Measurements from ENCODE around the gene SLC38A10. TPM values are rescaled to one million over a fixed set of nuclear protein-coding genes. Genes with fewer than 3 reads are reported as not detected.

SLC38A10 gene
- polyA plus RNA-seq, 4 donors = 41.7 to 77.7 (median 51.1) TPM

DNA sequence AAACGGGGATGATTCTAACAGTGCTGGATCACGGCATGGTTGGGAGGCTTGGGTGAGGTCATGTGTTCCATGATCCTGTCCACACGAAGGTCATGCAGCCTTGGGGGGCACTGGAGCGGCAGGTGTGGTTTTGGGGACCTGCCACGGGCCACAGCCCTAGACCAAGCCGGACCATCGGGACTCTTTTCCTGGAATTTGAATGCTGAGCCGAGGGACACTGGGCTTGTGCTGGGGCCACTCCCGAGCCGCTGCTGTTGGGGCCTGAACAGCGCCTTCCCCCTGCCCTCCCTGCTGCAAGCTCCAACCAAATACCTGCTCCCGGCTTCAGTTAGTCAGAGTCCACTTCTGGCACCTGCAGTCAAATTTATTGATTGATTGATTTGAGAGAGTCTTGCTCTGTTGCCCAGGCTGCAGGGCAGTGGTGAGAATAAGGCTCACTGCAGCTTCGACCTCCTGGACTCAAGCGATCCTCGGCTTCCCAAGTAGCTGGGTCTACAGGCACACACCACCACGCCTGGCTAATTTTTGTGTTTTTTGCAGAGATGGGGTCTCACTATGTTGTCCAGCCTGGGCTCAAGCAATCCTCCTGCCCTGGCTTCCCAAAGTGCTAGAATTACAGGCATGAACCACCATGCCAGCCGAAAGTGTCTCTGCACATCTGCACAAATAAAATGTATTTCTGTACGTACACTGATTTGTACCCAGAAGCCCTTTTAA is 37.2 kb upstream of the SLC38A10 start:
- DNase-seq (ENCODE audit: low read depth in 4 of 4, low spot score in 3 of 4) = no peak

DNA sequence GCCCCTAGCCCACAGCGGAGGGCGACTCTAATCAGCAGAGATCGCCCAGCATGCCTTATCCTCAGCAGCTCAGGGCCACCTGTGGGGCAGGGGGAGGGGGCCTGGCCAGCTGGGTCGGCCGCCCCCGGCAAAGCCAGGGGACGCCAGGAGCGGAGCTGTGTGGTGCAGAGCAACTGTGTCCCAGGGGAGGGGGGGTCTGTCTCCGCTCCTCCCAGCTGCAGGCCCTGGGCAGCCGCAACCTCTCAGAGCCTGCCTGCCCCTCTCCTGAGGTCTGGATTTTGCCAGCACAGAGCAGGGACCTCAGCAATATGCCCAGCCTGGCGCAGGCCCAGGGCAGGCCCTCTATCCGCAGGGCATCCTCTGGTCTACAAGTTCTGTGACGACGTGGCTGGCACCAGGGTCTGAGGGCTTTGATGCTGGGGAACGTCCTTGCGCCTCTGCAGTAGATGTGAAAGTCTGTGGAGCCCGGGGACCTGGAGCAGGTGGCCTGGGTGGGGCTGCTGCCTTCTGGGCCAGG is 36.5 kb upstream of the SLC38A10 start:
- no peak for DNase-seq (ENCODE audit: low read depth in 4 of 4, low spot score in 3 of 4)

DNA sequence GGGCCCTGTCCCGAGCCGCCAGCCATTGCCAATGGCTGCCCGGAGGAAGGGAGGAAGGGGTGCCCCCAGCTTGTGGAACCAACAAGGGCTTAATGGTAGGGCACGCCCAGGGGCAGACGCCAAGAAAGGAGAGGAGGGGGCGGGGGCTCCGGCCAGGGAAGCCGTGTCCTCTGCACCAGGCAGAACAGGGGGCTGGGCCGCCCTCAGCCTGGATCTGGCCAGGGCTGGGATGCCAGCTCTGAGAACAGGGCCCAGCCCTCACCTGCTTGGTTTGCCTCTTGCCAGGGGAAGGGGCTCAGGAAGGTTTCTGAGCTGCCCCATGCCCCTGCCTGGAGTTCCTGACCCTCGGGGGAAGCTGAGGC is 35.8 kb upstream of the SLC38A10 start:
- DNase-seq (ENCODE audit: low read depth in 4 of 4, low spot score in 3 of 4) = no peak

DNA sequence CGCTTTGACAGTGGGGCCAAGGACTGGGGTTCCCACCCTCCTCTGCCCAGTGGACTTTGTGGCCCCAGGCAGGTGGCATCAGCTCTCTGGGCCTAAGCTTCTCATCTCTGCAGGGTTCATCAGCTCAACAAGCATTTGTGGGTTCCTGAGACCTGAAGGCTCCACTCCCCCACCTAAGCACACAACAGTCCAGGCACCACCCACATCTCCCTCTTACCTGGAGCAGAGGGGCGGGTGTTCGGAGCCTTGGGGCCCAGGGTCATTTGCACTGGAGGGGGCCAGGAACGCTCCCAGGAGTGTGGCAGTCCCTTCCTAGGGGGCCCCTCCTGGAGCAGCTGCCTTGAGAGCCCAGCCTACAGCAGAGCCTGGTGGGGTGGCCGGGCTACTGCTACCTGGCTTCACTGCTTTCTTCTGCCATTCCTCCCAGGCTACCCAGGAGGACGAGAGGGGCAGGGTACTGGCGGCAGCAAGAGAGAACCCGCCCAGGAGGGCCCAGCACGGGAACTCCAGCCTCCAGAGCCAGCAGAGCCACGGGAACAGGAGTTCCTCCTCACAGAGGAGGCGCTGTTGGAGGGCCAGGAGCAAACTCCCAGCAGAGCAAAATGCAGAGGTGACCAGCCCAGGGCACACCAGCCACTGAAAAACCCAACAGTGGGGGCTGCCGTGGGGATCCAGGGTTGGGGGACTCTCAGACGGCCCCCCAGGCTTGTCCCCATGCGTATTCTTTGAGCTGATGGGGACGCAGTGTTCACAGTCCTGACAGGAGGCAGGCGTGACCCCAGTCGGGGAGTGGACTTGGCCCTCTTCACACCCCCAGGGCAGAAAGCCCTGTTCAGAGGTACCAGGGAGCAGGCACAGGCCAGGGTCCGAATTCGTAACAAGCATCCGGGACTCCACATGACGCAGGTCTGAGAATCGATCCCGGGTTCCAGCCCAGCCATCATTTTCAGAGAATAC is 35.1 kb upstream of the SLC38A10 start:
- DNase-seq (ENCODE audit: low read depth in 4 of 4, low spot score in 3 of 4) = no peak

DNA sequence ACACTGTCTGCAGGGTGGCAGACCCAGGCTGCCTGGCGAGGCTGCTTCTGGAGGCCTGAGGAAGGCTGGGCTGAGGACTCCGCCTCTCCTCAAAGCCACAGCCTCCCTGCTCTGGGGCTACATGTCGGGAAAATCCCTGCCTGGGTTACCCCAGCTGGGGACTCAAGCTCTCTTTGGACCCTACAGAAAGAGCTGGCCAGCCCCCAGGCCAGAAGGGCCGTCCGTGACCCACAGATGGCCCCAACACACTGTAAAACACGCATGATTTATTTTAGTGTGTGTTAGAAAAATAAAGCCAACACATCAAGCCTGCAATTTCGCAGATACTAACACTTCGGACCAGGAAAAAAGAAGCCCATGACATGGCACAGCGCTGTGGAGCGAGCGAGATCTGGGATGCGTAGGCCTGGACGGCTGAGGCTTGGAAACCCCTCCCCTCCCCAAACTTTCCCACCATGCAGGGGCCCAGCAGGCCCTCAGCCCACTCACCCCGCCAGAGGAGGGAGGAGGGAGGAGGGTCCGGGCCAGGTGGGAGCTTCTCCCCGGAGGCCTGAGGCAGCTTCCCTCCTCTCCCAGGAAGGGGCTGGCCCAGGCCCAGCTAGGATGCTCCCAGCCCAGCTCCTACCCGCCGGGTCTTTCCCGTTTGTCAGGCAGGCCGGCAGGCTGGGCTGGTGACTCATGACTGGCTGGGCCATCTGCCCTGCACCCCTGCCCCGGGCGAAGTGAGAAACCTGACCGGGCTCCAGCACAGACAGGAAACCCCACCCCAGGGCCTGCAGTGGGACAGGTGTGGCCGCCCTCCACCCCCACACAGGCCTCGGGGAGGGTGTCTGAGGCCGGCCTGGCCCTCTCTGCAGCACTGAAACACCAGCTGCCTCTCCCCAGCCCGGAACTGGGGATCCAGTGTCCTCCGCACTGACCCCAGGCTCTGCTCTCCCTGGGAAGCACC is 34.1 kb upstream of the SLC38A10 start:
- DNase-seq (ENCODE audit: low read depth in 4 of 4, low spot score in 3 of 4) = no peak

DNA sequence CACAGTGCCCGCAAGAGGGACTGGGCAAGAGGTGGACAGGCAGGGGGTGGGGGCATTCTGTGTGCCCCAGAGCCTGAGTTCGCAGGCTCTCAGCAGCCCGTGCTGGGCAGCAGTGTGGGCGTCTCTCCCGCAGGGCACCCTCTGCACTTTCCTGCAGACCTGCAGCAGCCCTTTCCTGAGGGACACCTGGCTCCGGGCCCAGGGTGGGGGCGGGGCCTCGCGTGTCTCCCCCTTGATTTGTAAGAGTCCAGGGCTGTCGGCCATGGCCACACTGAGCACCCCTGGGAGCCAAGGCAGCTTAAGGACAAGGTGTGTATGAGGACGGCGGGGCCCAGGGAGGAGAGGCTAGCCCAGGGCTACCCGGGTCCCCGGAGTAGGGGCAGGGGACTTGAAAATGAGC is 33.4 kb upstream of the SLC38A10 start:
- no peak for DNase-seq (ENCODE audit: low read depth in 4 of 4, low spot score in 3 of 4)

DNA sequence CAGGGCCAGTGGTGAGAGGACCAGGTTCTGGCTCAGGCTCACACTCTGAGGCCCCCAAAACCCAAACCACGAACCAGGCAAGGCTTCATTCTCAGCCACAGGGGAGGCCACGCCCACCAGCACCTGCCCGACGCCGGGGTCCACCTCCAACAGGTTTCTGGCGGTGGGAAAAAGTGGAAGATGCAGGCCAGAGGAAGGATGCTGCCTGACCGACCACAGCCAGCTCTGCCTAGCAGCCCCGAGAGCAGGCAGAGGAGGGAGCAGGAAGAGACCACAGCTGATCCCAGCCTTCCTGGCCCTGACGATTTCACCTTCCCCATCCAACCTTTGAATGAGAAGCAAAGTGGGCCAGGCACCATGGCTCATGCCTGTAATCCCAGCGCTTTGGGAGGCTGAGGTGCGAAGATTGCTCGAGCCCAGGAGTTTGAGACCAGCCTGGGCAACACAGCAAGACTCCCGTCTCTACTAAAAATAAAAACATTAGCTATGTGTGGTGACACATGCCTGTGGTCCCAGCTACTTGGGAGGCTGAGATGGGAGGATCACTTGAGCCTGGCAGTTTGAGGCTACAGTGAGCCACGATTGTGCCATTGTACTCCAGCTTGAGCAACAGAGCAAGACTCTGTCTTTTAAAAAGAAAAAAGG is 30.7 kb upstream of the SLC38A10 start:
- DNase-seq (ENCODE audit: low read depth in 4 of 4, low spot score in 3 of 4) = no peak

DNA sequence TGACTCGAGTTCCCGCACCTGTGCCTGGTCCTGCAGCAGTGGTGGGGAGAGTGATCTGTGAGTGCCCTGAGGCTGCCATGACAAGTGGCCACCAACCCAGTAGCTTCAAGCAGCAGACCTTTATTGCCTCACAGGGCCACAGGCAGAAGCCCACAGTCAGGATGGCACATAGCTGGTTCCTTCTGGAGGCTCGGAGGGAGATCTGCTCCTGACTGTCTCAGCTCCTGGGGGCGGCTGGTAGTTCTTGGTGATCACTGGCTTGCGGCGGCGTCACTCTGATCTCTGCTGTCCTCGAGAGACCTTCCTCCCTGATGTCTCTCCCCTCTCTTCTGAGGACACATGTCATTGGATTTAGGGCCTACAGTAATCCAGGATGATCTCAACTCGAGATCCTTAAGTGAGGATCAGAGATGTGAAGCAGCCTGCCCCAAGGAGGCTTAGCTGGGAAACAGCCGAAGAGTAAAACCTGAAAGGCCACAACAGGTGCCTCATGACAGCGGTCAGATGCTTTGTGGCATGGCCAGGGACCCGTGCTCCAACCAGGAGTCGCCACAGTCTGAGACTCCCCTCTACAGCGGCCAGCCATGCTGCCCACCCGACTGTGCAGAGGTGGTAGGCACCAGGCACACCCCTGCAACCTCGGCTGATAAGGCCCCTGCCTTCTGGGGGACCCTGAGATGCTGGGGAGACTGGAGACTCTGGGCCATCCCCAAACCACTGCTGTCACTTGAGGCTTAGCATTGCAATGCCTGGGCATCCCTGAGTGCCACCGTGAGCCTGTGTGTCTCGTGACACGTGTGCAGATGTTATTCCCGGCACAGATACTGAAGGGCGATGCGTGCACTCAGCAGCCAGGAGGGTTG is 30.0 kb upstream of the SLC38A10 start:
- no peak for DNase-seq (ENCODE audit: low read depth in 4 of 4, low spot score in 3 of 4)

DNA sequence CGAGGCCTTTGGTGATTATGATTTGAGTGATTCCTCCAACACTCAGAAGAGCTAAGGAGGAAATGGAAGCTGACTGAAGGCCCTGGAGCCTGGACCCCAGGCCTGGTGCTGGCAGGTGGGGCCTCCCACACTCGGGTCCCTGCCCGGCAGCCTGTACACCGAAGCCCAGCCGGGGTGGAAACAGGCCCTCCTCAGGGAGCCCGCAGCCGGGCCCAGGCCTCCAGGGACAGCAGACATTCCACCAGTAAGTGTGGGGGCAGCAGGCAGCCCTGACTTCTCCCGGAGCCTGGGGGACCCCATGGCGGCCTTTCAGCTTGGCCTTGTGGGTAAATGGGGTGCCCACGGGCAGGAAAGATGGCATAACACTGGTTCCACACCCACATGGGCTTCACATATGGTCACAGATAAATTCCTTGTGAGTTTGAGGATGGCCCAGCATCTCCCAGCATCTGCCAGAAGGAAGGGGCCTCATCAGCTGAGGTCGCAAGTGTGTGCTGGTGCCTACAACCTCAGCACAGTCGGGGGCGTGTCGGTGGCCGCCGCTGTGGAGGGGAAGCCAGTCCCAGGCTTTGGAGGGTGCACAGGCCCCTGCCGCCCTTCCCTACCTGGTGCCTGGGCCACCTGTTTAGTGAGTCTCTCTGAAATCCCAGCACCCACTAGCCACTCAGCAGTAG is 29.2 kb upstream of the SLC38A10 start:
- DNase-seq (ENCODE audit: low read depth in 4 of 4, low spot score in 3 of 4) = no peak

DNA sequence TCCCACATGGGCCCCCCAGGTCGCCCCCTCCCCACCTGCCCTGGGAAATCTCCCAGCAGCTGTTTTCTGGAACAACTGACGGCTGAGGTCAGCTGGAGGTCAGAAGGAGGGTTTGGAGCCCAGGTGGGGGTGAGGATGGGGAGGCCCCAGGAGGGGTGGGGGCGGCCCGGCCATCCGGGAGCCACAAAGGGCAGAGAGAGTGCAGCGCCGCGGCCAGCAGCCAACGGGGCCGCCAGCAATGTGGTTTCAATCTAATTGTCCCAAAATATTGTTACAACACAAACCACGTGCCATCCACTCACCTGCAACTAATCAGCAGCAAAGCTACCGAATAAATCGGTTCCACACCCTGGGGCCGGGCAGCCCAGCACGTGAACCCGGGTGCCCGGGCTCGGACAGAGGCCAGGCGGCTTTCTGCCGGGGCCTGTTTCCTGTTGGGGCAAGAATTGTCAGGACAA is 28.3 kb upstream of the SLC38A10 start:
- no peak for DNase-seq (ENCODE audit: low read depth in 4 of 4, low spot score in 3 of 4)

DNA sequence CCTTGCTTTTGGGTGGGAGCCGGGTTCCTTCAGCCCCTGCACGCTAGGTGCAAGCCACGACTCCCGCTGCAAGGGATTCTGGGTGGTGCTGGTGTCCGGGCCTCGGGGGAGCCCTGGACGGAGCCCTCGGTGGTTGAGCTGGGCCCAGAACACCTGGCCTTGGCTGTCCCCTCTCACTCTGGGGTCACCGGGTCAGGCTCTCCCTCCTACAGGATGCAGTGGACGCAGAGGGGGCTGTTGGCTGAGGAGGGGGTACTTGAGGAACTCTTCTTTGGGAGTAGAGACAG is 27.9 kb upstream of the SLC38A10 start:
- no peak for DNase-seq (ENCODE audit: low read depth in 4 of 4, low spot score in 3 of 4)

DNA sequence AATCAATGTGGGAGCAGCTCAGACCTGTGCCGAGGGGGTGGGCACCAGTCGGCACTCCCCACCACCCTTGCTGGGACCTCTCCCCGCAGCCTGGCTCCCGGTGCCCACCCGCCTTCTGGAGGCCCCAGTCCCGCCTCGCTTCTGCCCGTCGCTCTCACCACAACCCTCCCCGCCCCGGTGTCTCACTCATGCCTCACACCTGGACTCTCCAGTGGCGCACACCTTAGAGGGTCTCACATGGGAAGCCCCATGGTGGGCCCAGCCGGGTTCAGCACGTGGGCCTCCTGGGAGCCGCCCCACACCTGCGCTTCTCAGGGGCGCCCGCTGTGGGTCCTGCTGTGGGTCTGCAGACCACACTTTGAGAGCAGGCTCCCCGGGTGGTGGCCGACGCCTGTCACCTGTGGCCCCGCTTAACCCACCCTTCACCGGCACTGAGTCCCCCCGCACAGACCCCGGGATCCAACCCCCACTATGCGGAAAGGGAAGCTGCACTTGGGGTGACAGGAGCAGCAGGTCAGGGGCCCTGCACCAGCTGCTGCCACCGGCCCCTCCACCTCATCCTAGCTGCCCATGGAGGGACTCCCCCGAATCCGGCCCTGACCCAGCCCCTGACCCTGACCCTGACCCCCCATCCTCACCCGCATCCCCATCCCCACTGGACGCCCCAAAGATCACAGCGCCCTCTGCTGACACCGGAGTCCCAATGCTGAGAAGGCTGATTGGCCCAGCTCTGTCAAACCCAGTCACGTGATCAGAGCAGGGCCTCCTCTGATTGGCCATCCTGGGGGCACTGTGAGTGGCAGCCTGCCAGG is 27.4 kb upstream of the SLC38A10 start:
- no peak for DNase-seq (ENCODE audit: low read depth in 4 of 4, low spot score in 3 of 4)

DNA sequence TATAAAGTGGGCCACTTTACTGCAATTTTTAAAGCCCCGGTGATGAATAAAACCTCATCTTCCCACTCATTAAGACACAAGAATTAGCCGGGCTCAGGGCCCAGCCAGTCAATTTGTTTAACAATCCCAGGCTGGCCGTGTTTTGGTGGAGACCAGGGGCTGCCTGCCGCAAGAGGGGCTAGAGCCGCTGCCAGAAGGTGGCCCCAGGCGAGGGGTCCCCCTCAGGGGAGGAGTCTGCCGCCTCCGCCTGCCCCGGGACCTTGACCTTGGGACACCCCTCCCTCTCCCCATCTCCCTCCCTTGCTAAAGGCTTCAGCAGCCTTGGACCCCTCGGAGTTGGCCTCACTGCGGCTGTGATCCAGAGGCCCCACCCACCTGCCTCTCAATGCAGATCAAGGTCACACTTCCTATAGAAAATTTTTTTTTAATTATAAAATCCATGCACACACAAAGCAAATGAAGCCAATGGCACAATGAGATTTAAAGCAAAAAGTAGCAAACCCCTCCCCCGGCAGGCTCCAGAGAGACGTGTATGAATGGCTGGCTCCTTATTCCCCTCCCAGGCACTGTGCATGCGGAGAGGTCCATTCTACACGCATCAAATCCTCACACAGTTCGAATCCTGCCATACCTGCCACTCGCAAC is 23.0 kb upstream of the SLC38A10 start:
- no peak for DNase-seq (ENCODE audit: low read depth in 4 of 4, low spot score in 3 of 4)

DNA sequence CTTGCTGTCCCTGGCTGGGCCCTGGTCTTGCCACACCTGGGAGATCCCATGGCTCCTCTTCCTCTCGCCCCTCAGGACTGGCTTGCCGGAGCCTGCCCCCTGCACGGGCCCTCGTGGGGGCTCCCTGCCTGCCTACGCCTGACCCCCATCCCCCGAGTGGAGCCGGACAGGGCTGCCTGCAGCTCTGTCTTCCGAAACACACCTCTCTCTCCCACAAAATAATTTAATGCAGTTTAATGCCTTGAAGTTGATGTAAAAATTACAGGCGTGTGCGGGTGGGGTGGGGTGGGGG is 22.4 kb upstream of the SLC38A10 start:
- DNase-seq (ENCODE audit: low read depth in 4 of 4, low spot score in 3 of 4) = no peak

DNA sequence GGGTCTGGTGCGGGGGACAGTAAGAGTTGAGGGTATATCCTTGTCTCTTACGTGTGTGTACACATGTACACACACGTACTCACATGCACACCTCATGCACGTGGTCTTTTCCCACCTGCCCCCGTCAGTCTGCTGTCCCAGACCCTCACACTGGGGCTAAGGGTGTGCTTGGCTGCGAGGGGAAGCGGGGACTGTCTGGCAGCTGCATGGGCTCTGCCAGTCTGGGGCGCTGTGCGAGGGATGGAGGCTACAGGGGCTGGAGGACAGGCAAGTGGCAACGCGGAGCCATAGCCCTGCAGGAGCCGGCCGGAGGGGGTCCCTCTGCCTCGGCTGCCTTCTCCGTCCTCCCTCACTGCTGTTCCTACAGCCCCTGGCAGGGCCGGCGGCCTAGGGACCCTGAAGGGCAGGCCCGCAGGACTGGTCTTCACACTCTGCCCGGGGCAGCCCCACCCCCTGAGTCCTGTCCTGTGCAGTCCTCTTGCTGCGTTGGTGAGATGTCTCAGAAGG is 20.8 kb upstream of the SLC38A10 start:
- no peak for DNase-seq (ENCODE audit: low read depth in 4 of 4, low spot score in 3 of 4)

DNA sequence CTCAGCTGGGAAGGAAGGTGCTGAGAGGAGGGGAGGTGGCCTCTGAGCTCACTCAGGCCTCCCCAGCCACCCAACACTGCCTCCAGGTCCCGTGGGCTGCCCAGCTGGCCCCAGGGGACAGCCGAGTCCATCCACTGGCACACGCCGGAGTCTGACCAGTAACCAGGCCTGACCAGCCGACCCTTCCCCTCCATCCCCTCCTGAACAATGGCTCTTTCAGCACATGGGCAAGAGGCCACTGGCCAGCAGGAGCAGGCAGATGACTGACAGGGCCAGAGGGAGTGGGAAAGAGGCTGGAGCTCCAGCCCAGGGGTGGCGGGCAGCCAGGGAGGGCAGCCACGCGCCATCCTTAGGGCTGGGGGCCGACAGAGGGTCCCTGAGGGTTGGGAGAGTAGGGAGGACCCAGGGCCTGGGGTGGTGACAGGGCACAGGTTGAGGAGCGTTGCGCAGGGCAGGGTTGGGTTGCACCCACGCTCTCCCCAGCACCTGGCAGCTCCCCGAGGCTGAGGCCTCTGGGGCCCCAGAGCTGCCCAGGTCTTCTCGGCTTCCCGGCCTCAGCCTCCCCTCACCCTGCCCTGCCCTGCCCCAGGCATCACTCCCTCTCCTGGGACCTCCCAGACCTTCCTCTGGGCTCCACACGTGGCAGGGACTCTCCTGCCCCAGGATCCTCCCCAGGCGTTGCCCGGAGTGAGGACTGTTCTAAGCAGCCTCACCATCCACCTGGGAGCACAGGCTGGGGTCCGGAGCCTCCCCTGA is 20.2 kb upstream of the SLC38A10 start:
- no peak for DNase-seq (ENCODE audit: low read depth in 4 of 4, low spot score in 3 of 4)
